Osteocyte (in vitro differentiated cells): ENCODE results near the gene IGFBP3. TPM values are rescaled to one million over a fixed set of nuclear protein-coding genes. Genes with fewer than 3 reads are reported as not detected.

Source experiments
- DNase-seq: peaks from one replicate; pipeline ENCODE4 v3.0.0; 2021; ENCODE audit warnings: mixed read lengths; ENCODE audit not compliant: unreplicated experiment; ENCODE audit errors: extremely low spot score
- H3K27ac Mint-ChIP-seq: one replicate; pipeline ENCODE4 v1.8.0; 2021; ENCODE audit warnings: mild to moderate bottlenecking, mixed read lengths; ENCODE audit not compliant: unreplicated experiment
- H3K27me3 Mint-ChIP-seq: one replicate; pipeline ENCODE4 v1.8.0; 2021; ENCODE audit warnings: mixed read lengths; ENCODE audit not compliant: unreplicated experiment
- H3K36me3 Mint-ChIP-seq: one replicate; pipeline ENCODE4 v1.8.0; 2021; ENCODE audit warnings: mixed read lengths; ENCODE audit not compliant: unreplicated experiment
- H3K4me1 Mint-ChIP-seq: one replicate; pipeline ENCODE4 v1.8.0; 2021; ENCODE audit warnings: mixed read lengths; ENCODE audit not compliant: unreplicated experiment
- H3K4me3 Mint-ChIP-seq: one replicate; pipeline ENCODE4 v1.8.0; 2021; ENCODE audit warnings: mild to moderate bottlenecking, moderate library complexity, mixed read lengths; ENCODE audit not compliant: unreplicated experiment
- H3K9me3 Mint-ChIP-seq: one replicate; pipeline ENCODE4 v1.8.0; 2021; ENCODE audit warnings: mixed read lengths; ENCODE audit not compliant: unreplicated experiment
- CTCF ChIP-seq: fragments of 200-600 bp; sonication (generic); IDR thresholded peaks from 2 replicates; pipeline ENCODE4 v1.5.0; 2021; ENCODE audit warnings: antibody characterized with exemption, mild to moderate bottlenecking, moderate library complexity
- total RNA-seq: library from RNA; stranded (reverse); gene quantifications from 2 replicates; pipeline ENCODE4 v1.2.1, GENCODE V29; 2021

IGFBP3 gene
- total RNA-seq, 1 donor from 2014 or later, result 321 TPM

GRCh38 chr7:45893996-45894664, 26.9 kb downstream of the IGFBP3 start:
- no peaks in the 10 kb centered on the region for H3K9me3 Mint-ChIP-seq
- no peak overlapping the region for H3K4me3 Mint-ChIP-seq
- no peaks in the 10 kb centered on the region for H3K27me3 Mint-ChIP-seq
- peaks cover 18% of the 10 kb centered on the region for H3K4me1 Mint-ChIP-seq
- TF ChIP-seq CTCF, result no peak
- H3K36me3 Mint-ChIP-seq, result no peaks in the 10 kb centered on the region
- DNase-seq, result no peak
- H3K27ac Mint-ChIP-seq, result no peak overlapping the region

GRCh38 chr7:45893374-45893995, 27.6 kb downstream of the IGFBP3 start:
- no peaks in the 10 kb centered on the region for H3K27me3 Mint-ChIP-seq
- H3K4me3 Mint-ChIP-seq, result no peak overlapping the region
- H3K27ac Mint-ChIP-seq, result no peak overlapping the region
- DNase-seq, result no peak
- H3K36me3 Mint-ChIP-seq, result no peaks in the 10 kb centered on the region
- TF ChIP-seq CTCF, result no peak
- H3K9me3 Mint-ChIP-seq, result no peaks in the 10 kb centered on the region
- peaks cover 22% of the 10 kb centered on the region for H3K4me1 Mint-ChIP-seq

- Mint-ChIP-seq H3K27me3 (no peaks in the 10 kb centered on the region), H3K27ac (no peak overlapping the region), H3K36me3 (no peaks in the 10 kb centered on the region), H3K4me3 (no peak overlapping the region), H3K9me3 (no peaks in the 10 kb centered on the region), H3K4me1 (peaks cover 31% of the 10 kb centered on the region)
- no peak for DNase-seq
- no peak for TF ChIP-seq CTCF
These were observed 28.6 kb downstream of the IGFBP3 start for GRCh38 chr7:45892407-45893035.

GRCh38 chr7:45891462-45892402, 29.3 kb downstream of the IGFBP3 start:
- H3K4me1 Mint-ChIP-seq, result peaks cover 36% of the 10 kb centered on the region

More at GRCh38 chr7:45891462-45892402, 29.3 kb downstream of the IGFBP3 start:
- DNase-seq, result no peak
- Mint-ChIP-seq H3K27ac (no peak overlapping the region), H3K4me3 (no peak overlapping the region), H3K27me3 (no peaks in the 10 kb centered on the region), H3K36me3 (no peaks in the 10 kb centered on the region), H3K9me3 (no peaks in the 10 kb centered on the region)
- TF ChIP-seq CTCF, result no peak
